Measurements from ENCODE around the gene TOM1.

Gene TOM1

GRCh38 chr22:35383679-35384071 is 84.0 kb downstream of the TOM1 start:
- Histone ChIP-seq H3K27ac (ENCODE audit: low read depth, low read length) (no peak overlapping the region), H4K8ac (ENCODE audit: low read depth, low read length) (no peak overlapping the region), H3K36me3 (ENCODE audit: control insufficient read depth in 1 of 2, insufficient read depth in 2 of 2, low read length in 2 of 2) (peaks cover 24 to 30% of the 10 kb centered on the region in 2 experiments), H3K27me3 (ENCODE audit: insufficient read depth, low read length) (no peaks in the 10 kb centered on the region), H4K12ac (ENCODE audit: low read depth, low read length) (no peak overlapping the region), H3K4me1 (ENCODE audit: control insufficient read depth in 1 of 2, insufficient read depth in 2 of 2, low read length in 2 of 2) (peaks cover 11 to 18% of the 10 kb centered on the region in 2 experiments), H3K79me1 (ENCODE audit: low read length) (peaks cover 22% of the 10 kb centered on the region), H2AFZ (ENCODE audit: insufficient read depth, low read length, poor library complexity) (no peak overlapping the region), H3K4ac (ENCODE audit: low read depth, low read length) (no peak overlapping the region), H3K9me3 (ENCODE audit: insufficient read depth, low read depth, low read length) (no peaks in the 10 kb centered on the region), H2BK120ac (ENCODE audit: insufficient read depth, low read length, poor library complexity) (no peak overlapping the region), H3K9ac (ENCODE audit: low read length) (no peak overlapping the region), H4K91ac (ENCODE audit: low read depth, low read length) (no peak overlapping the region), H3K14ac (ENCODE audit: low read length) (no peak overlapping the region), H3K4me3 (ENCODE audit: low read depth, low read length) (no peak overlapping the region), H2BK5ac (ENCODE audit: low read depth, low read length, poor library complexity) (no peak overlapping the region), H2AK5ac (ENCODE audit: low read length) (no peak overlapping the region), H3K79me2 (ENCODE audit: control insufficient read depth, insufficient read depth, low read length, poor library complexity) (peaks cover 5% of the 10 kb centered on the region), H3K4me2 (ENCODE audit: low read length) (no peak overlapping the region), H3K23ac (ENCODE audit: low read length) (no peak overlapping the region), H3K18ac (ENCODE audit: low read length) (no peak overlapping the region), H2BK12ac (ENCODE audit: low read length) (no peak overlapping the region)
- DNase-seq: no peak
- WGBS (ENCODE audit: extremely low coverage, insufficient coverage, insufficient read length): no CpG with 5 or more reads among the region's 3 CpGs

DNA sequence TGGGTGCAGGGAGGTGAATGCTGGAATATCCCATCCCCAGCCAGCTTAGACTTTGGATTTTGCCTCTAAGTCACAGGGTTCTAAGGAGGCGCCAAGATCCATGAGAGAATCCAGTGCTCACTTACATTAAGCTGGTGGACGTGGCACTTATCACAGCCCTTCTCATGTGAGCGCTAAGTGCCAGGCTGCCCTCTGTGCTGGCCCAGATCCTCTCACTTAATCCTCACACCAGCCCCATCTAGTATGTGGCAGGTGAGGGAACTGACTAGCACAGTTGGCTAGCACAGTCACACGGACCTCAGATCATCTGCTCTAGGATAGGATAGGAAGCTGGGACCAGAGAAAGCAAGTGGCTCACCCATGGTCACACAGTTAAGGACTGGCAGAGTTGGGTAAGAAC is 84.8 kb downstream of the TOM1 start:
- Histone ChIP-seq H2AK5ac (ENCODE audit: low read length) (no peak overlapping the region), H3K9me3 (ENCODE audit: insufficient read depth, low read depth, low read length) (no peaks in the 10 kb centered on the region), H3K9ac (ENCODE audit: low read length) (no peak overlapping the region), H2BK5ac (ENCODE audit: low read depth, low read length, poor library complexity) (no peak overlapping the region), H4K12ac (ENCODE audit: low read depth, low read length) (no peak overlapping the region), H3K14ac (ENCODE audit: low read length) (no peak overlapping the region), H3K23ac (ENCODE audit: low read length) (no peak overlapping the region), H2AFZ (ENCODE audit: insufficient read depth, low read length, poor library complexity) (no peak overlapping the region), H4K91ac (ENCODE audit: low read depth, low read length) (no peak overlapping the region), H4K8ac (ENCODE audit: low read depth, low read length) (no peak overlapping the region), H3K36me3 (ENCODE audit: control insufficient read depth in 1 of 2, insufficient read depth in 2 of 2, low read length in 2 of 2) (peaks cover 24 to 30% of the 10 kb centered on the region in 2 experiments), H3K79me1 (ENCODE audit: low read length) (peaks cover 18% of the 10 kb centered on the region), H3K4me1 (ENCODE audit: control insufficient read depth in 1 of 2, insufficient read depth in 2 of 2, low read length in 2 of 2) (peaks cover 9 to 15% of the 10 kb centered on the region in 2 experiments), H3K4me2 (ENCODE audit: low read length) (no peak overlapping the region), H2BK12ac (ENCODE audit: low read length) (no peak overlapping the region), H3K79me2 (ENCODE audit: control insufficient read depth, insufficient read depth, low read length, poor library complexity) (peaks cover 5% of the 10 kb centered on the region), H3K18ac (ENCODE audit: low read length) (no peak overlapping the region), H3K27me3 (ENCODE audit: insufficient read depth, low read length) (no peaks in the 10 kb centered on the region), H3K4ac (ENCODE audit: low read depth, low read length) (no peak overlapping the region), H3K27ac (ENCODE audit: low read depth, low read length) (no peak overlapping the region), H3K4me3 (ENCODE audit: low read depth, low read length) (no peak overlapping the region), H2BK120ac (ENCODE audit: insufficient read depth, low read length, poor library complexity) (no peak overlapping the region)
- no CpG with 5 or more reads among the region's 4 CpGs for WGBS (ENCODE audit: extremely low coverage, insufficient coverage, insufficient read length)
- DNase-seq: no peak

DNA sequence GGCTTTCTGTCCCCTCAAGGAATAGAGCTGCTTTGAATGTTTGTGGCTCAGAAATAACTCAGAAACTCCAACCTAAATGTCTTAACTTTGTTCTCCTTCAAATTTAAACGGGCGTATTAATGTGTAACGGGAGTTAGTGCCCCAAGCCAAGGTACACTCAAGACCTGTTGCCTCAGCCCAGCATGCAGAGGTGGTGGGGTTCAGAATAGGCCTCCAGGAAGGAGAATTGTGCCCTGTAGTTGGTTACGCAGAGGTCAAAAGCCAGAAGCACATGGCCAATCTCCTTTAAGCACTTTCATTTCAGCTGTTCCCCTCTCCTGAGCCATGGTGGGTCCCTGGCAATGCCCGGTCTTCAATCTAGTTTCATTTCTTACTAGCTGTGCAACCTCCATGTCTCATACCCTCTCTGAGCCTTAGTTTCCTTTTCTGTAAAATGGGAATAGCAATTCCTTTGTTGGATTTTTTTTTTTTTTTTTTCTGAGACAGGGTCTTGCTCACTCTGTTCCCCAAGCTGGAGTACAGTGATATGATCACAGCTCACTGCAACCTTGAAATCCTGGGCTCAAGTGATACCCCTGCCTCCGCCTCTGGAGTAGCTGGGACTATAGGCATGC is 85.4 kb downstream of the TOM1 start:
- no CpG with 5 or more reads among the region's 6 CpGs for WGBS (ENCODE audit: extremely low coverage, insufficient coverage, insufficient read length)
- H3K4ac ChIP-seq (ENCODE audit: low read depth, low read length): no peak overlapping the region

DNA sequence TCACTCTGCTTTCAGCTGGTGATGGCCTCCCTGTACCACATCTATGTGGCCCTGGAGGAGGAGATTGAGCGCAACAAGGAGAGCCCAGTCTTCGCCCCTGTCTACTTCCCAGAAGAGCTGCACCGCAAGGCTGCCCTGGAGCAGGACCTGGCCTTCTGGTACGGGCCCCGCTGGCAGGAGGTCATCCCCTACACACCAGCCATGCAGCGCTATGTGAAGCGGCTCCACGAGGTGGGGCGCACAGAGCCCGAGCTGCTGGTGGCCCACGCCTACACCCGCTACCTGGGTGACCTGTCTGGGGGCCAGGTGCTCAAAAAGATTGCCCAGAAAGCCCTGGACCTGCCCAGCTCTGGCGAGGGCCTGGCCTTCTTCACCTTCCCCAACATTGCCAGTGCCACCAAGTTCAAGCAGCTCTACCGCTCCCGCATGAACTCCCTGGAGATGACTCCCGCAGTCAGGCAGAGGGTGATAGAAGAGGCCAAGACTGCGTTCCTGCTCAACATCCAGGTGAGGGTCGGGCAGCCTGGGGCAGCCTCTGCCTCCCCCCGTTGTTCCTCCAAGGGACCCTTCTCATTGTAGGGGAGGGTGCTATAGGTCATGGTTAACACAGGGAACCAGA is 87.1 kb downstream of the TOM1 start:
- Histone ChIP-seq H3K4ac (ENCODE audit: low read depth, low read length) (no peak overlapping the region), H4K12ac (ENCODE audit: low read depth, low read length) (no peak overlapping the region), H4K8ac (ENCODE audit: low read depth, low read length) (no peak overlapping the region), H2BK5ac (ENCODE audit: low read depth, low read length, poor library complexity) (no peak overlapping the region), H3K79me1 (ENCODE audit: low read length) (no peaks in the 10 kb centered on the region), H3K79me2 (ENCODE audit: control insufficient read depth, insufficient read depth, low read length, poor library complexity) (no peaks in the 10 kb centered on the region), H2BK120ac (ENCODE audit: insufficient read depth, low read length, poor library complexity) (no peak overlapping the region), H3K36me3 (ENCODE audit: control insufficient read depth in 1 of 2, insufficient read depth in 2 of 2, low read length in 2 of 2) (peaks cover 24 to 42% of the 10 kb centered on the region in 2 experiments), H3K27ac (ENCODE audit: low read depth, low read length) (no peak overlapping the region), H3K9me3 (ENCODE audit: insufficient read depth, low read depth, low read length) (no peaks in the 10 kb centered on the region), H3K27me3 (ENCODE audit: insufficient read depth, low read length) (no peaks in the 10 kb centered on the region), H3K9ac (ENCODE audit: low read length) (no peak overlapping the region), H2AFZ (ENCODE audit: insufficient read depth, low read length, poor library complexity) (no peak overlapping the region), H3K4me1 (ENCODE audit: control insufficient read depth in 1 of 2, insufficient read depth in 2 of 2, low read length in 2 of 2) (no peaks in the 10 kb centered on the region), H3K4me2 (ENCODE audit: low read length) (no peak overlapping the region), H2AK5ac (ENCODE audit: low read length) (no peak overlapping the region), H4K91ac (ENCODE audit: low read depth, low read length) (no peak overlapping the region), H3K18ac (ENCODE audit: low read length) (no peak overlapping the region), H3K14ac (ENCODE audit: low read length) (no peak overlapping the region), H2BK12ac (ENCODE audit: low read length) (no peak overlapping the region), H3K23ac (ENCODE audit: low read length) (no peak overlapping the region), H3K4me3 (ENCODE audit: low read depth, low read length) (no peak overlapping the region)
- DNase-seq: no peak
- no CpG with 5 or more reads among the region's 19 CpGs for WGBS (ENCODE audit: extremely low coverage, insufficient coverage, insufficient read length)

More for the DNA sequence above, 85.4 kb downstream of the TOM1 start:
- no peak overlapping the region for H2BK120ac ChIP-seq (ENCODE audit: insufficient read depth, low read length, poor library complexity)
- no peak overlapping the region for H3K4me2 ChIP-seq (ENCODE audit: low read length)
- H2AFZ ChIP-seq (ENCODE audit: insufficient read depth, low read length, poor library complexity): no peak overlapping the region
- H4K91ac ChIP-seq (ENCODE audit: low read depth, low read length): no peak overlapping the region
- no peak overlapping the region for H2BK12ac ChIP-seq (ENCODE audit: low read length)
- H3K9me3 ChIP-seq (ENCODE audit: insufficient read depth, low read depth, low read length): no peaks in the 10 kb centered on the region
- no peak overlapping the region for H3K27ac ChIP-seq (ENCODE audit: low read depth, low read length)
- no peak overlapping the region for H2BK5ac ChIP-seq (ENCODE audit: low read depth, low read length, poor library complexity)
- H3K79me1 ChIP-seq (ENCODE audit: low read length): peaks cover 13% of the 10 kb centered on the region
- peaks cover 5% of the 10 kb centered on the region for H3K79me2 ChIP-seq (ENCODE audit: control insufficient read depth, insufficient read depth, low read length, poor library complexity)
- peaks cover 24 to 35% of the 10 kb centered on the region in 2 experiments for H3K36me3 ChIP-seq (ENCODE audit: control insufficient read depth in 1 of 2, insufficient read depth in 2 of 2, low read length in 2 of 2)
- no peak overlapping the region for H3K14ac ChIP-seq (ENCODE audit: low read length)
- no peaks in the 10 kb centered on the region for H3K27me3 ChIP-seq (ENCODE audit: insufficient read depth, low read length)
- no peak overlapping the region for H3K18ac ChIP-seq (ENCODE audit: low read length)
- H3K4me1 ChIP-seq (ENCODE audit: control insufficient read depth in 1 of 2, insufficient read depth in 2 of 2, low read length in 2 of 2): peaks cover 4 to 9% of the 10 kb centered on the region in 2 experiments
- no peak overlapping the region for H3K9ac ChIP-seq (ENCODE audit: low read length)
- H4K8ac ChIP-seq (ENCODE audit: low read depth, low read length): no peak overlapping the region
- no peak overlapping the region for H4K12ac ChIP-seq (ENCODE audit: low read depth, low read length)
- no peak for DNase-seq
- H3K23ac ChIP-seq (ENCODE audit: low read length): no peak overlapping the region
- H3K4me3 ChIP-seq (ENCODE audit: low read depth, low read length): no peak overlapping the region
- H2AK5ac ChIP-seq (ENCODE audit: low read length): no peak overlapping the region
